Smooth muscle cell (in vitro differentiated cells): ENCODE measurements around the gene EPB41L2. TPM values are rescaled to one million over a fixed set of nuclear protein-coding genes. Genes with fewer than 3 reads are reported as not detected.

Source experiments
- DNase-seq: peaks from one replicate; lab custom pipeline; 2025; ENCODE audit not compliant: unreplicated experiment; lab: John Stamatoyannopoulos, UW
- H2AFZ ChIP-seq: fragments of 200-600 bp; sonication (generic); 2 replicates; pipeline ENCODE4 v1.6.0; 2016; ENCODE audit warnings: antibody characterized with exemption, low read depth, mild to moderate bottlenecking
- H3F3A ChIP-seq: fragments of 200-600 bp; sonication (generic); 2 replicates; pipeline ENCODE4 v1.6.0; 2017; ENCODE audit warnings: antibody characterized with exemption, low read depth
- H3K27ac ChIP-seq: fragments of 200-600 bp; sonication (generic); 2 replicates; pipeline ENCODE4 v1.5.1; 2016; ENCODE audit warnings: low read depth, mild to moderate bottlenecking
- H3K27me3 ChIP-seq: fragments of 200-600 bp; sonication (generic); 2 replicates; pipeline ENCODE4 v1.6.1; 2016; ENCODE audit warnings: low read depth, mild to moderate bottlenecking
- H3K36me3 ChIP-seq: fragments of 200-600 bp; sonication (generic); 2 replicates; pipeline ENCODE4 v1.5.1; 2016; ENCODE audit warnings: low read depth
- H3K4me1 ChIP-seq: fragments of 200-600 bp; sonication (generic); 2 replicates; pipeline ENCODE4 v1.5.1; 2016; ENCODE audit warnings: low read depth
- H3K4me2 ChIP-seq: fragments of 200-600 bp; sonication (generic); 2 replicates; pipeline ENCODE4 v1.6.0; 2016; ENCODE audit warnings: mild to moderate bottlenecking
- H3K4me3 ChIP-seq: fragments of 200-600 bp; sonication (generic); 2 replicates; pipeline ENCODE4 v1.5.1; 2016; ENCODE audit warnings: mild to moderate bottlenecking
- H3K79me2 ChIP-seq: fragments of 200-600 bp; sonication (generic); 2 replicates; pipeline ENCODE4 v1.6.0; 2016; ENCODE audit warnings: low read depth, mild to moderate bottlenecking
- H3K9ac ChIP-seq: fragments of 200-600 bp; sonication (generic); 2 replicates; pipeline ENCODE4 v1.6.0; 2016; ENCODE audit warnings: low read depth
- H3K9me3 ChIP-seq: fragments of 200-600 bp; sonication (generic); replicated peaks from 2 replicates; pipeline ENCODE4 v1.5.1; 2016; ENCODE audit warnings: low read depth
- H4K20me1 ChIP-seq: fragments of 200-600 bp; sonication (generic); 2 replicates; pipeline ENCODE4 v1.6.0; 2016; ENCODE audit warnings: low read depth
- WGBS: methylation state at CpG from one replicate; pipeline ENCODE4 v1.1.7; 2016; ENCODE audit warnings: low lambda C conversion rate; 5-methylcytosine and 5-hydroxymethylcytosine counted together
- polyA plus RNA-seq: library from polyadenylated mRNA; unstranded; fragments of >200 nt; fragmentation: Nextera tagmentation; extraction: Ambion mirVana; gene quantifications from 2 replicates; pipeline ENCODE4 v1.2.1, GENCODE V29; 2016
- total RNA-seq: library from RNA; depleted of rRNA; stranded (reverse); fragments of >200 nt; gene quantifications from 2 replicates; pipeline ENCODE4 v1.2.3, GENCODE V29; 2014
- TF ChIP-seq, protein P1 (sequence below): fragments of 200-600 bp; sonication (generic); IDR thresholded peaks from 2 replicates; pipeline ENCODE4 v1.5.1; 2017; ENCODE audit warnings: borderline replicate concordance, mild to moderate bottlenecking, antibody characterized with exemption; ENCODE audit not compliant: insufficient read depth, poor library complexity, severe bottlenecking

The EPB41L2 gene
- total and polyA plus RNA-seq, 2 experiments from 2014 or later, result 40.2 to 44.6 TPM

DNA sequence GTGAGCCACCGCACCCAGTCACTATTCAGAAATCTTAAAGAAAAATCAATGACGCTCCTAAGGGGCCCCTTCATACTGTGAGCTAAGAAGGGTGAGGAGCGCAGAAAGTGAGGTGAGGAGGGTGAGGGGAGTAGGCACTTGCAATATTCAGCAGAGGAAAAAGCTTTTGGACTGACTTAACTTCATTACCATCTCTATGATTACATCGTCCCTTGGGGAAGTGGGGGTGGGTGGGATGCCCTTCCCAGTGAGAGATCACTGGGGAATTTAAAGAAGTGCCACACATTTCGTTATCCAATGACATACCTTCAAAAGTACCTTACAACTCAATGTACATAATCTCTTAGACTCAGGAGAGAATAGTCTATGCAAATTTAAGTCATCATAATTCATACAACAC lies 189.3 kb downstream of the EPB41L2 start:
- no peaks in the 10 kb centered on the region for H3K9me3 ChIP-seq
- H2AFZ ChIP-seq, result no peak overlapping the region
- DNase-seq, result no peak
- no peak overlapping the region for H3K4me2 ChIP-seq
- no peaks in the 10 kb centered on the region for H4K20me1 ChIP-seq
- WGBS, result 93% methylated on average over 5 of the region's 5 CpGs
- no peaks in the 10 kb centered on the region for H3F3A ChIP-seq
- no peaks in the 10 kb centered on the region for H3K79me2 ChIP-seq
- no peaks in the 10 kb centered on the region for H3K27me3 ChIP-seq
- H3K4me3 ChIP-seq, result no peak overlapping the region
- TF ChIP-seq, protein P1, sequence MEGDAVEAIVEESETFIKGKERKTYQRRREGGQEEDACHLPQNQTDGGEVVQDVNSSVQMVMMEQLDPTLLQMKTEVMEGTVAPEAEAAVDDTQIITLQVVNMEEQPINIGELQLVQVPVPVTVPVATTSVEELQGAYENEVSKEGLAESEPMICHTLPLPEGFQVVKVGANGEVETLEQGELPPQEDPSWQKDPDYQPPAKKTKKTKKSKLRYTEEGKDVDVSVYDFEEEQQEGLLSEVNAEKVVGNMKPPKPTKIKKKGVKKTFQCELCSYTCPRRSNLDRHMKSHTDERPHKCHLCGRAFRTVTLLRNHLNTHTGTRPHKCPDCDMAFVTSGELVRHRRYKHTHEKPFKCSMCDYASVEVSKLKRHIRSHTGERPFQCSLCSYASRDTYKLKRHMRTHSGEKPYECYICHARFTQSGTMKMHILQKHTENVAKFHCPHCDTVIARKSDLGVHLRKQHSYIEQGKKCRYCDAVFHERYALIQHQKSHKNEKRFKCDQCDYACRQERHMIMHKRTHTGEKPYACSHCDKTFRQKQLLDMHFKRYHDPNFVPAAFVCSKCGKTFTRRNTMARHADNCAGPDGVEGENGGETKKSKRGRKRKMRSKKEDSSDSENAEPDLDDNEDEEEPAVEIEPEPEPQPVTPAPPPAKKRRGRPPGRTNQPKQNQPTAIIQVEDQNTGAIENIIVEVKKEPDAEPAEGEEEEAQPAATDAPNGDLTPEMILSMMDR, result no peak
- no peaks in the 10 kb centered on the region for H3K36me3 ChIP-seq
- H3K27ac ChIP-seq, result no peak overlapping the region
- no peaks in the 10 kb centered on the region for H3K4me1 ChIP-seq
- H3K9ac ChIP-seq, result no peak overlapping the region

DNA sequence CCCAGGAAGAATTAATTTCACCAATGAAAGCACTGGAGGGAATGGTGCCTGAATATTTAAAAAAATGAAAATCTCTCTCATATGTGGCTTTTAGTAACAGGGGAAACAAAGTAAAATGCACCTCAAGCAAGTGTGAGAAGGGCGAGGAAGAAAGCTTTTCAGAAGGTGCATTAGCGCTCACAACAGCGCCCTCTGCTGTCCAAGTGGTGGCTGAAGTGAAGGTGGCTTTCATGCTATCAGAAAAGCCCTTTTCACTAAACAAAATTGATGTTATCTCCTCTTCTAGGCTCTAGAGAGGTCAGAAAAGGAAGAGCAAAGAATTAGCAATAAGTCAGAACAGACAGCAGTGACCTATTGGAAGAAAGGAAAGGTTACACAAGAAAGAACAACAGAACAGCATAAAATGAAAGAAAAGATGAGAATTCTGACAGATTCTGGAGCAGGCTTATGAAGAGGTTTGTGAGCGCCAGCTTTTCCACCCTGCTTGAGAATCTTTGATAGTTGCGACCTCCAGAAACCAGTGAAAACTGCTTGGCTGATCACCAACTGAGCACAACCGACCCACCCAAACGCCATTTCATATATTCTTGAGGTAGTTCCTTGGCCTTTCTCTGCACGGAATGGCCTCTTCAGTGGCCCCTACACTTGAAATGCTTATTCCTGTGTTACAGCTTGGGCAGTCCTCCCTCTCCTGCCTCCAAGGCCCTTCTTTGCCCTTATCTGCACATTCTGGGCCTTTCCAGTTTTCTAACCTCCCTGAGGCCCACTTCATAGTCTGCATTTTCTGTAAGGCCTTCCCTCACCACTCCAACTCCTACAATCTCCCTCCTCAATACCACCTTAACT lies 190.6 kb downstream of the EPB41L2 start:
- Histone ChIP-seq H3K27me3 (no peaks in the 10 kb centered on the region), H3K9me3 (no peaks in the 10 kb centered on the region), H3K9ac (no peak overlapping the region), H3K36me3 (no peaks in the 10 kb centered on the region), H3F3A (no peaks in the 10 kb centered on the region), H3K27ac (no peak overlapping the region), H4K20me1 (no peaks in the 10 kb centered on the region), H2AFZ (no peak overlapping the region), H3K79me2 (no peaks in the 10 kb centered on the region), H3K4me3 (no peak overlapping the region), H3K4me2 (no peak overlapping the region), H3K4me1 (no peaks in the 10 kb centered on the region)
- TF ChIP-seq, protein P1, result peak; percentile 92
- WGBS, result 66% methylated on average over 8 of the region's 8 CpGs
- no peak for DNase-seq

DNA sequence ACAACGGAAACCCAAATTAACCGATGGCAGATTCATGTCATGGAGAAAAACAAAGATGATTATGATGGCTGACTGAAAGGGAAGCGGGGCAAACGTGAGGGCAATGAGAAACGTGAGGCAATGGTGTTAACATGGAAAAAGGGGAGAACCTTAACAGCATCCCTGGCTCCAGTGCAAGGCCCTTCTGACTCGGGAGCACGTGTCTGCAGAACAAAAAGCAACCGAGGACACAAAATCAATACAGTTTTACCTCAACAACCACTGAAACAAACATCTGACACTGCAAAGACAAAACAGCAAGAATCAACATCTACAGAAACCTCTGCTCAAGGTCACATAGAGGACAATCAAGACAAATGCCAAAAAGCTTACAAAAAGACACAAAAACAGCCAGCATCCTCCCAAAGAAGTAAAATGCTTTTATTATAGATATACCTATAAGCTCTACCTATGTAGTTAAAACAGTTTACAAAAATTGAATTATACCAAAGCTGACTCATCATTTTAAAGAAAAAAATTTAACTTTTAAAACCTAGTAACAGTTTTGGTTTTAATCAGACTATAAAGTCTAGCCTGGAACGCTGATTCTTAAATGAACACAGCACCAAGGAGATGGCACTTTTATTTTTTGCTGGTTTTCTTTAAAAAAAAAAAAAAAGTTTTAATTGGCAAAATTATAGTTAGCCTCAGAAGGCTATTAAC lies 192.7 kb downstream of the EPB41L2 start:
- Histone ChIP-seq H4K20me1 (no peaks in the 10 kb centered on the region), H3K4me3 (no peak overlapping the region), H3K27me3 (no peaks in the 10 kb centered on the region), H3K27ac (no peak overlapping the region), H3K9ac (no peak overlapping the region), H3K4me2 (no peak overlapping the region), H3K79me2 (no peaks in the 10 kb centered on the region), H3K9me3 (no peaks in the 10 kb centered on the region), H2AFZ (no peak overlapping the region), H3K36me3 (no peaks in the 10 kb centered on the region), H3F3A (no peaks in the 10 kb centered on the region), H3K4me1 (no peaks in the 10 kb centered on the region)
- TF ChIP-seq, protein P1, result no peak
- WGBS, result 98% methylated on average over 9 of the region's 9 CpGs
- DNase-seq, result no peak
